Measurements from ENCODE around the gene ARMS2. TPM values are rescaled to one million over a fixed set of nuclear protein-coding genes. Genes with fewer than 3 reads are reported as not detected.

Gene ARMS2
- total and polyA plus RNA-seq, 2 of the 13 experiments (the other 11 are each of a cell fraction or from before 2014, with no cell fraction given), result not detected

DNA sequence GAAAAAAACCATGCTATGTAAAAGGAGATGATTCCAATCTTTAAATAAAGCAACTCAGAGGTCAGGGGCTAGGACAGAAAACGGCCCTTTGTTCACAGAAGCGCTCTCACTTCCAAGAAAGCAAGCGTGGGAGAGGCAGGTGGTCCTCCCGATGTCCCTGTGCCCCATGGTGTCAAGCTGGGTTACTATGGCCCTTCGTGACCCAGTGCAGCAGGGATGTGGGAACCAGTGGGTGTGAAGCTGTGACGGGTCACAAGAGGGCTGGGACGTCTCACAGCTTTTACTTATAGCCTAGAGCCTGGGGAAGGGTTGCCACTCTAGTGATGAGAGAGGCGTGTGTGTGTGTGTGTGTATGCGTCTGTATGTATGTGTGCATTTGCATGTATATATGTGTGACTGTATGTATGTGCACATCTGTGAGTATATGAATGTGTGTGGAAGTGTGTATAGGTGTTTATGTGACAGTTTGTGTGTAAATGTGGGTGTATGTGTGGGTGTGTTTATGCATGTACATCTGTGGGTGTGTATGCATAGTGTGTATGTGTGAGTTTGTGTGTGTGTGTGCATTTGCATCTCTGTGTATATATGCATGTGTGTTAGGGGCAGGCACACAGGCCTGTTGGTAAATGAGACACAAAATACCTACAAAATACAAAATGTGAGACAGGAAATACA is 32.1 kb downstream of the ARMS2 start:
- FAIRE-seq (no peak), DNase-seq (ENCODE audit: low spot score) (no peak), ATAC-seq (no peak)
- TF ChIP-seq CCAR2 (optimal IDR thresholded peaks at IDR 0.05; ENCODE audit: low read depth, low read length) (no peak), DNMT1 (CRISPR knock-in tag; IDR thresholded peaks at IDR 0.05) (no peak), PCBP2 (optimal IDR thresholded peaks at IDR 0.05; ENCODE audit: low read depth, low read length, poor library complexity, severe bottlenecking) (no peak), NBN (conservative IDR thresholded peaks at IDR 0.05) (no peak), U2AF2 (IDR thresholded peaks at IDR 0.05; ENCODE audit: low read depth, low read length) (no peak), ZNF615 (CRISPR knock-in tag; IDR thresholded peaks at IDR 0.05; ENCODE audit: borderline replicate concordance) (no peak), NCOA1 (CRISPR knock-in tag; IDR thresholded peaks at IDR 0.05) (no peak), HNRNPUL1 (IDR thresholded peaks at IDR 0.05; ENCODE audit: low read depth, low read length) (no peak)
- TF ChIP-seq, protein P1, sequence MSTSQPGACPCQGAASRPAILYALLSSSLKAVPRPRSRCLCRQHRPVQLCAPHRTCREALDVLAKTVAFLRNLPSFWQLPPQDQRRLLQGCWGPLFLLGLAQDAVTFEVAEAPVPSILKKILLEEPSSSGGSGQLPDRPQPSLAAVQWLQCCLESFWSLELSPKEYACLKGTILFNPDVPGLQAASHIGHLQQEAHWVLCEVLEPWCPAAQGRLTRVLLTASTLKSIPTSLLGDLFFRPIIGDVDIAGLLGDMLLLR (CRISPR knock-in tag; IDR thresholded peaks at IDR 0.05), result no peak
- TF ChIP-seq, protein P2, sequence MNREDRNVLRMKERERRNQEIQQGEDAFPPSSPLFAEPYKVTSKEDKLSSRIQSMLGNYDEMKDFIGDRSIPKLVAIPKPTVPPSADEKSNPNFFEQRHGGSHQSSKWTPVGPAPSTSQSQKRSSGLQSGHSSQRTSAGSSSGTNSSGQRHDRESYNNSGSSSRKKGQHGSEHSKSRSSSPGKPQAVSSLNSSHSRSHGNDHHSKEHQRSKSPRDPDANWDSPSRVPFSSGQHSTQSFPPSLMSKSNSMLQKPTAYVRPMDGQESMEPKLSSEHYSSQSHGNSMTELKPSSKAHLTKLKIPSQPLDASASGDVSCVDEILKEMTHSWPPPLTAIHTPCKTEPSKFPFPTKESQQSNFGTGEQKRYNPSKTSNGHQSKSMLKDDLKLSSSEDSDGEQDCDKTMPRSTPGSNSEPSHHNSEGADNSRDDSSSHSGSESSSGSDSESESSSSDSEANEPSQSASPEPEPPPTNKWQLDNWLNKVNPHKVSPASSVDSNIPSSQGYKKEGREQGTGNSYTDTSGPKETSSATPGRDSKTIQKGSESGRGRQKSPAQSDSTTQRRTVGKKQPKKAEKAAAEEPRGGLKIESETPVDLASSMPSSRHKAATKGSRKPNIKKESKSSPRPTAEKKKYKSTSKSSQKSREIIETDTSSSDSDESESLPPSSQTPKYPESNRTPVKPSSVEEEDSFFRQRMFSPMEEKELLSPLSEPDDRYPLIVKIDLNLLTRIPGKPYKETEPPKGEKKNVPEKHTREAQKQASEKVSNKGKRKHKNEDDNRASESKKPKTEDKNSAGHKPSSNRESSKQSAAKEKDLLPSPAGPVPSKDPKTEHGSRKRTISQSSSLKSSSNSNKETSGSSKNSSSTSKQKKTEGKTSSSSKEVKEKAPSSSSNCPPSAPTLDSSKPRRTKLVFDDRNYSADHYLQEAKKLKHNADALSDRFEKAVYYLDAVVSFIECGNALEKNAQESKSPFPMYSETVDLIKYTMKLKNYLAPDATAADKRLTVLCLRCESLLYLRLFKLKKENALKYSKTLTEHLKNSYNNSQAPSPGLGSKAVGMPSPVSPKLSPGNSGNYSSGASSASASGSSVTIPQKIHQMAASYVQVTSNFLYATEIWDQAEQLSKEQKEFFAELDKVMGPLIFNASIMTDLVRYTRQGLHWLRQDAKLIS (CRISPR knock-in tag; IDR thresholded peaks at IDR 0.05), result no peak
- TF ChIP-seq, protein P3, sequence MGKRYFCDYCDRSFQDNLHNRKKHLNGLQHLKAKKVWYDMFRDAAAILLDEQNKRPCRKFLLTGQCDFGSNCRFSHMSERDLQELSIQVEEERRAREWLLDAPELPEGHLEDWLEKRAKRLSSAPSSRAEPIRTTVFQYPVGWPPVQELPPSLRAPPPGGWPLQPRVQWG (CRISPR knock-in tag; IDR thresholded peaks at IDR 0.05; ENCODE audit: borderline replicate concordance, low read depth), result no peak
- TF ChIP-seq, protein P4, sequence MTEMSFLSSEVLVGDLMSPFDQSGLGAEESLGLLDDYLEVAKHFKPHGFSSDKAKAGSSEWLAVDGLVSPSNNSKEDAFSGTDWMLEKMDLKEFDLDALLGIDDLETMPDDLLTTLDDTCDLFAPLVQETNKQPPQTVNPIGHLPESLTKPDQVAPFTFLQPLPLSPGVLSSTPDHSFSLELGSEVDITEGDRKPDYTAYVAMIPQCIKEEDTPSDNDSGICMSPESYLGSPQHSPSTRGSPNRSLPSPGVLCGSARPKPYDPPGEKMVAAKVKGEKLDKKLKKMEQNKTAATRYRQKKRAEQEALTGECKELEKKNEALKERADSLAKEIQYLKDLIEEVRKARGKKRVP (CRISPR knock-in tag; IDR thresholded peaks at IDR 0.05), result no peak
- TF ChIP-seq, protein P5, sequence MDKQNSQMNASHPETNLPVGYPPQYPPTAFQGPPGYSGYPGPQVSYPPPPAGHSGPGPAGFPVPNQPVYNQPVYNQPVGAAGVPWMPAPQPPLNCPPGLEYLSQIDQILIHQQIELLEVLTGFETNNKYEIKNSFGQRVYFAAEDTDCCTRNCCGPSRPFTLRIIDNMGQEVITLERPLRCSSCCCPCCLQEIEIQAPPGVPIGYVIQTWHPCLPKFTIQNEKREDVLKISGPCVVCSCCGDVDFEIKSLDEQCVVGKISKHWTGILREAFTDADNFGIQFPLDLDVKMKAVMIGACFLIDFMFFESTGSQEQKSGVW (CRISPR knock-in tag; IDR thresholded peaks at IDR 0.05; ENCODE audit: borderline replicate concordance), result no peak
- intact Hi-C loops (cut with micrococcal nuclease; ENCODE audit: unreplicated experiment), result no loop called here
- in situ Hi-C loops (cut with HindIII; ENCODE audit: extremely low pct_ligation_motif_present, low pct_unique_long_range_greater_than_20kb), result no loop called here
- Histone ChIP-seq H3K4me2 (ENCODE audit: low read depth, low read length) (no peak overlapping the region), H3K27me3 (ENCODE audit: control insufficient read depth in 1 of 2, insufficient read depth in 2 of 2, low read length in 2 of 2) (peaks cover 3 to 53% of the 10 kb centered on the region in 2 experiments; a peak in 4 of 5 replicates), H3K9ac (ENCODE audit: insufficient read depth, low read depth, low read length) (no peak overlapping the region), H3K4me1 (ENCODE audit: insufficient read depth, low read length) (no peaks in the 10 kb centered on the region), H3K27ac (ENCODE audit: extremely low read length, insufficient read depth, low read length) (no peak overlapping the region), H3K36me3 (replicated peaks in 1 of 2; ENCODE audit: control insufficient read depth in 1 of 2, insufficient read depth in 2 of 2, low read length in 2 of 2) (no peaks in the 10 kb centered on the region), H4K20me1 (ENCODE audit: insufficient read depth, low read length) (no peaks in the 10 kb centered on the region), H3K4me3 (replicated peaks in 1 of 3; ENCODE audit: insufficient read depth in 1 of 3, low read depth in 2 of 3, low read length in 3 of 3) (no peak overlapping the region), H3K9me3 (ENCODE audit: low read length) (no peaks in the 10 kb centered on the region), H2AFZ (ENCODE audit: low read length) (no peak overlapping the region), H3K79me2 (ENCODE audit: insufficient read depth, low read length) (no peaks in the 10 kb centered on the region)
- 11% methylated on average over 9 of the region's 9 CpGs for WGBS (ENCODE audit: low lambda C conversion rate)
- ChIA-PET POLR2A (no interaction called here), CTCF (ENCODE audit: low intra/inter-chr PET ratio, low total read pairs) (no interaction called here)
- no TSS peak for BruUV-seq (replicated peaks)

Data from HepG2 (cell line).